ENCODE measurements around the gene SRMS.

- TF ChIP-seq, protein P1, sequence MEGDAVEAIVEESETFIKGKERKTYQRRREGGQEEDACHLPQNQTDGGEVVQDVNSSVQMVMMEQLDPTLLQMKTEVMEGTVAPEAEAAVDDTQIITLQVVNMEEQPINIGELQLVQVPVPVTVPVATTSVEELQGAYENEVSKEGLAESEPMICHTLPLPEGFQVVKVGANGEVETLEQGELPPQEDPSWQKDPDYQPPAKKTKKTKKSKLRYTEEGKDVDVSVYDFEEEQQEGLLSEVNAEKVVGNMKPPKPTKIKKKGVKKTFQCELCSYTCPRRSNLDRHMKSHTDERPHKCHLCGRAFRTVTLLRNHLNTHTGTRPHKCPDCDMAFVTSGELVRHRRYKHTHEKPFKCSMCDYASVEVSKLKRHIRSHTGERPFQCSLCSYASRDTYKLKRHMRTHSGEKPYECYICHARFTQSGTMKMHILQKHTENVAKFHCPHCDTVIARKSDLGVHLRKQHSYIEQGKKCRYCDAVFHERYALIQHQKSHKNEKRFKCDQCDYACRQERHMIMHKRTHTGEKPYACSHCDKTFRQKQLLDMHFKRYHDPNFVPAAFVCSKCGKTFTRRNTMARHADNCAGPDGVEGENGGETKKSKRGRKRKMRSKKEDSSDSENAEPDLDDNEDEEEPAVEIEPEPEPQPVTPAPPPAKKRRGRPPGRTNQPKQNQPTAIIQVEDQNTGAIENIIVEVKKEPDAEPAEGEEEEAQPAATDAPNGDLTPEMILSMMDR (IDR thresholded peaks at IDR 0.05), result no peak
- TF ChIP-seq POLR2A (IDR thresholded peaks at IDR 0.05), result no peak
Measured at GRCh38 chr20:63503524-63503923, 44.0 kb downstream of the SRMS start.

Data from heart left ventricle (tissue), 13 donors.